Measurements from ENCODE around the gene NFIA.

DNA sequence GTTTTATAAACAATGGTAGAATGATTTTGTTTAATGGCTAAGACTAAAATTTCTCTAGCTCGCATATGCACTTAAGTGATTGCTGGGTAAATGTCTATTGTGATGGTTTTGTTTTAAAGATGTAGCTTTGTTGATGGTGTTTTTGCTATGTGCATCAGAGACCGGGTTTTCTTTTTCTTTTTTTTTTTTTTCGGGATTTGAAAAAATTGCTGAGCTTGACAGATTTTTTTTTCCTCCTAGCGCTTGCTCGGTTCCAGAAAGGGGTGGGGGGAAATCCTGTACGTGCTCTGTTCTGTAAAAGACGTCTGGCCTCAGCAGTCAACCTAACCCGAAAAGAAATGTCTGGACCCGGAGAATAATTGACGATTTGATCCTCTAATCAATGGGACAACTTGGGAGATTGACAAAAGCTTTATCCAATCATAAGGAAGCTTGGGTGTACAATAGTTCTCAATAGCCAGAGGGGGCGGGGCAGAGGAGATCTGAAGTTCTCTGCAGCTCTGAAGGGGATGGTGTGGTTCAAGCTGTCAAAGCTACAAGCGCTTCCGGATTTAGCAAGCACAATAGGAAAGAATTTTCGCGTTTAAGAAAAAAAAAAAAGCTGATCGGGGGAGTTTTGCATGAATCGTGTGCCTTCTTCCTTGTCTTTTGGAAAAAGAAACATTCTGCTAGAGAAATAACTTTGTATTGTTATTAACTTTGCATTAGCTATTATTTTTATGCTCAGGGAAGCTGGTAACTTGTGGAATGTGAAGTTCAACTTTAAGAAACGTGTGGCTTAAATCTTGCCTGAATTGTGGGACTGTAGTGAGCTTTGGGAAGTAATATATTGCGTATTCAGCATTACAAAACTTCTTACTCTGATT is 4.5 kb upstream of the NFIA start:
- TF ChIP-seq EZH2 (IDR thresholded peaks at IDR 0.05), result no peak
- TF ChIP-seq POLR2AphosphoS5 (IDR thresholded peaks at IDR 0.05; ENCODE audit: borderline replicate concordance, low read depth, low read length), result peak; percentile 53
- peak; percentile 11 for TF ChIP-seq FOXP2 (optimal IDR thresholded peaks at IDR 0.05; ENCODE audit: control extremely low read depth, extremely low read length, insufficient read depth)
